Measurements from ENCODE around the gene PRR36.

- TF ChIP-seq CTCF (IDR thresholded peaks at IDR 0.05) (no peak), POLR2A (IDR thresholded peaks at IDR 0.05) (no peak), EP300 (IDR thresholded peaks at IDR 0.05) (no peak)
Observed at GRCh38 chr19:7898967-7899366, 24.8 kb upstream of the PRR36 start.

Measured in tibial nerve (tissue), 4 donors.